Stromal cell of bone marrow (primary cell): ENCODE results near the gene GLIPR2.
"Not testable (repeated sequence)": the region's sequence is repeated elsewhere in the genome, so short reads cannot be mapped to it uniquely, and the experiment has no call there.

ENCODE experiments used
- DNase-seq: peaks from one replicate; pipeline ENCODE4 v3.0.0-alpha.2; 2012; ENCODE audit warnings: low read depth

GLIPR2 gene

GRCh38 chr9:36163786-36164170 lies 27.2 kb downstream of the GLIPR2 start:
- peak; percentile 54 for DNase-seq

GRCh38 chr9:36164372-36164771 lies 27.8 kb downstream of the GLIPR2 start:
- DNase-seq, result no peak

- DNase-seq, result no peak
Measured at GRCh38 chr9:36164989-36165388, 28.5 kb downstream of the GLIPR2 start.

- no peak for DNase-seq
Measured at GRCh38 chr9:36165826-36166167, 29.3 kb downstream of the GLIPR2 start.

- DNase-seq, result peak; percentile 67
Measured at GRCh38 chr9:36166168-36166927, 29.8 kb downstream of the GLIPR2 start.

GRCh38 chr9:36169166-36169565 lies 32.6 kb downstream of the GLIPR2 start, which contains the start of gene CCIN:
Gene CCIN, plus strand, starts transcription at chr9:36169388. Its CDS starts 115 bp downstream, at chr9:36169503.
- DNase-seq, result no peak

- DNase-seq, result no peak
Measured at GRCh38 chr9:36169708-36170107, 33.2 kb downstream of the GLIPR2 start.

- DNase-seq, result no peak
Measured at GRCh38 chr9:36170531-36170930, 34.0 kb downstream of the GLIPR2 start.

GRCh38 chr9:36173861-36174260 lies 37.3 kb downstream of the GLIPR2 start:
- no peak for DNase-seq

GRCh38 chr9:36174271-36174670 lies 37.7 kb downstream of the GLIPR2 start:
- no peak for DNase-seq

- no peak for DNase-seq
Measured at GRCh38 chr9:36174731-36175130, 38.2 kb downstream of the GLIPR2 start.

- DNase-seq, result not testable (repeated sequence)
Measured at GRCh38 chr9:36175209-36175608, 38.7 kb downstream of the GLIPR2 start.

GRCh38 chr9:36176496-36176895 lies 40.0 kb downstream of the GLIPR2 start:
- DNase-seq, result not testable (repeated sequence)

- no peak for DNase-seq
Measured at GRCh38 chr9:36177571-36177970, 41.0 kb downstream of the GLIPR2 start.

- not testable (repeated sequence) for DNase-seq
Measured at GRCh38 chr9:36180243-36180642, 43.7 kb downstream of the GLIPR2 start.

- peak; percentile 96 for DNase-seq
Measured at GRCh38 chr9:36187414-36187813, 50.9 kb downstream of the GLIPR2 start.

GRCh38 chr9:36188212-36188611 lies 51.7 kb downstream of the GLIPR2 start:
- DNase-seq, result no peak

GRCh38 chr9:36189976-36190375 lies 53.4 kb downstream of the GLIPR2 start:
- DNase-seq, result no peak

- peak; percentile 98 for DNase-seq
Measured at GRCh38 chr9:36190388-36191289, 54.1 kb downstream of the GLIPR2 start, which contains the start of gene CLTA. Gene CLTA, plus strand, starts transcription at chr9:36190921. Its CDS starts 136 bp downstream, at chr9:36191057.

- no peak for DNase-seq
Measured at GRCh38 chr9:36191290-36191645, 54.7 kb downstream of the GLIPR2 start.

- no peak for DNase-seq
Measured at GRCh38 chr9:36191686-36192085, 55.2 kb downstream of the GLIPR2 start.

GRCh38 chr9:36192196-36192595 lies 55.7 kb downstream of the GLIPR2 start:
- DNase-seq, result no peak

- DNase-seq, result no peak
Measured at GRCh38 chr9:36193023-36193422, 56.5 kb downstream of the GLIPR2 start.
